H1 (cell line): ENCODE data around the gene DNLZ. TPM values are rescaled to one million over a fixed set of nuclear protein-coding genes. Genes with fewer than 3 reads are reported as not detected.

ENCODE experiments used
- CTCF ChIA-PET: fragments of 300-600 bp; sonication (Branson Sonifier 250); formaldehyde crosslinking; loops from one replicate; lab custom pipeline; 2021; ENCODE audit not compliant: partially characterized antibody; lab: Charles Lee
- POLR2A ChIA-PET: fragments of 300-600 bp; sonication (Branson Sonifier 250); formaldehyde crosslinking; loops from one replicate; lab custom pipeline; 2021; ENCODE audit warnings: inconsistent platforms; ENCODE audit not compliant: partially characterized antibody; lab: Charles Lee
- DNase-seq, 2 experiments: peaks; one replicate each; pipeline versions ENCODE4 v3.0.0 to v3.0.0-alpha.2; 2010 to 2022; ENCODE audit warnings: low spot score in 2 of 2, low read depth in 1 of 2, mixed read lengths in 1 of 2
- FAIRE-seq: peaks from 2 replicates; lab custom pipeline; 2011; peaks lifted over from hg19 to GRCh38; lab: Jason Lieb, UNC
- H2AFZ ChIP-seq: 2 replicates; pipeline ENCODE4 v1.8.1; 2012; ENCODE audit warnings: low read length, inconsistent platforms
- H2AK5ac ChIP-seq: 2 replicates; pipeline ENCODE4 v1.6.1; 2013; ENCODE audit warnings: low read depth, low read length
- H2BK120ac ChIP-seq: replicated peaks from 2 replicates; pipeline ENCODE3; 2013; ENCODE audit warnings: low read depth, low read length, inconsistent platforms
- H2BK12ac ChIP-seq: 2 replicates; pipeline ENCODE4 v1.6.1; 2013; ENCODE audit warnings: low read depth, low read length
- H2BK15ac ChIP-seq: 2 replicates; pipeline ENCODE4 v1.6.1; 2013; ENCODE audit warnings: low read length
- H2BK20ac ChIP-seq: 2 replicates; pipeline ENCODE4 v1.6.1; 2013; ENCODE audit warnings: low read length
- H2BK5ac ChIP-seq: 2 replicates; pipeline ENCODE4 v1.6.1; 2013; ENCODE audit warnings: low read depth, low read length
- H3K14ac ChIP-seq: 2 replicates; pipeline ENCODE4 v1.6.1; 2013; ENCODE audit warnings: inconsistent platforms; ENCODE audit not compliant: insufficient read length
- H3K18ac ChIP-seq: 2 replicates; pipeline ENCODE4 v1.6.1; 2013; ENCODE audit warnings: low read length; ENCODE audit errors: extremely low read depth
- H3K23ac ChIP-seq: 2 replicates; pipeline ENCODE4 v1.6.1; 2013; ENCODE audit warnings: inconsistent platforms; ENCODE audit not compliant: insufficient read length
- H3K23me2 ChIP-seq: 2 replicates; pipeline ENCODE4 v1.6.1; 2013; ENCODE audit warnings: low read depth, low read length
- H3K27ac ChIP-seq: 2 replicates; pipeline ENCODE4 v1.6.1; 2011; ENCODE audit warnings: low read depth, low read length, inconsistent platforms
- H3K27me3 ChIP-seq, 4 experiments: replicated peaks in 1 of 4; 1 replicate in 1 of 4; 2 replicates in 3 of 4; pipeline versions ENCODE4 v1.6.1 to v1.8.1; 2011 to 2013; ENCODE audit warnings: low read length in 3 of 4, mild to moderate bottlenecking in 3 of 4, inconsistent platforms in 2 of 4, mixed read lengths in 2 of 4, moderate library complexity in 1 of 4; ENCODE audit not compliant: control insufficient read depth in 3 of 4, insufficient read depth in 3 of 4; ENCODE audit errors: extremely low read depth in 1 of 4
- H3K36me3 ChIP-seq, 4 experiments: 2 replicates each; pipeline versions ENCODE4 v1.6.1 to v1.8.1; 2011 to 2013; ENCODE audit warnings: mild to moderate bottlenecking in 4 of 4, low read length in 3 of 4, moderate library complexity in 2 of 4, control low read depth in 1 of 4, inconsistent platforms in 1 of 4; ENCODE audit not compliant: insufficient read depth in 4 of 4, control insufficient read depth in 2 of 4
- H3K4ac ChIP-seq: replicated peaks from 2 replicates; pipeline ENCODE3; 2013; ENCODE audit warnings: low read length, low read depth, mixed read lengths, inconsistent platforms; ENCODE audit not compliant: insufficient read length
- H3K4me1 ChIP-seq, 4 experiments: replicated peaks in 1 of 4; 1 replicate in 1 of 4; 2 replicates in 3 of 4; pipeline versions ENCODE4 v1.6.1 to v1.8.1; 2011 to 2013; ENCODE audit warnings: low read length in 3 of 4, inconsistent platforms in 2 of 4, mixed read lengths in 1 of 4; ENCODE audit not compliant: insufficient read depth in 4 of 4, control insufficient read depth in 3 of 4
- H3K4me2 ChIP-seq, 2 experiments: 2 replicates each; pipeline versions ENCODE4 v1.6.1 to v1.8.1; 2011 to 2013; ENCODE audit warnings: low read depth in 2 of 2, low read length in 2 of 2, control low read depth in 1 of 2, inconsistent platforms in 1 of 2, mild to moderate bottlenecking in 1 of 2; ENCODE audit not compliant: insufficient read depth in 1 of 2
- H3K4me3 ChIP-seq, 4 experiments: fragments of 200-600, 300-600 bp in 1 of 4; sonication (generic), shearing (Covaris generic), sonication (Bioruptor Twin) in 1 of 4; 2 replicates each; pipeline versions ENCODE4 v1.5.1 to v1.8.1; 2011 to 2016; ENCODE audit warnings: low read length in 4 of 4, low read depth in 3 of 4, control low read depth in 2 of 4, inconsistent platforms in 2 of 4, mild to moderate bottlenecking in 2 of 4, mixed read lengths in 1 of 4, moderate library complexity in 1 of 4; ENCODE audit not compliant: insufficient read depth in 2 of 4; ENCODE audit errors: extremely low read depth in 1 of 4
- H3K56ac ChIP-seq: replicated peaks from 2 replicates; pipeline ENCODE3; 2013; ENCODE audit warnings: low read depth, mild to moderate bottlenecking, mixed read lengths, low read length, inconsistent platforms; ENCODE audit not compliant: insufficient read length
- H3K79me1 ChIP-seq: 2 replicates; pipeline ENCODE4 v1.6.1; 2013; ENCODE audit warnings: low read depth, low read length, control low read depth
- H3K79me2 ChIP-seq, 2 experiments: 2 replicates each; pipeline versions ENCODE4 v1.6.1 to v1.8.1; 2012 to 2013; ENCODE audit warnings: low read length in 2 of 2, mild to moderate bottlenecking in 2 of 2, inconsistent platforms in 1 of 2; ENCODE audit not compliant: insufficient read depth in 2 of 2, control insufficient read depth in 1 of 2
- H3K9ac ChIP-seq, 4 experiments: replicated peaks in 1 of 4; 1 replicate in 1 of 4; 2 replicates in 3 of 4; pipeline versions ENCODE4 v1.6.1 to v1.8.1; 2011 to 2013; ENCODE audit warnings: low read depth in 3 of 4, low read length in 3 of 4, control low read depth in 2 of 4, mild to moderate bottlenecking in 2 of 4, moderate library complexity in 2 of 4, inconsistent platforms in 1 of 4; ENCODE audit errors: extremely low read depth in 1 of 4
- H3K9me3 ChIP-seq, 2 experiments: 2 replicates each; pipeline versions ENCODE4 v1.6.1 to v1.8.1; 2012 to 2013; ENCODE audit warnings: mild to moderate bottlenecking in 2 of 2, moderate library complexity in 2 of 2, control low read depth in 1 of 2, inconsistent platforms in 1 of 2, low read depth in 1 of 2, low read length in 1 of 2, mixed read lengths in 1 of 2; ENCODE audit not compliant: insufficient read depth in 2 of 2
- H4K20me1 ChIP-seq, 2 experiments: replicated peaks in 1 of 2; 2 replicates each; pipeline versions ENCODE3 to v1.8.1; 2011 to 2013; ENCODE audit warnings: inconsistent platforms in 2 of 2, low read length in 2 of 2, mild to moderate bottlenecking in 1 of 2; ENCODE audit not compliant: insufficient read depth in 2 of 2, control insufficient read depth in 1 of 2
- H4K5ac ChIP-seq: 2 replicates; pipeline ENCODE4 v1.6.1; 2013; ENCODE audit warnings: low read length, low read depth, mixed read lengths, inconsistent platforms; ENCODE audit not compliant: insufficient read length
- H4K8ac ChIP-seq: 2 replicates; pipeline ENCODE4 v1.8.0; 2013; ENCODE audit warnings: mild to moderate bottlenecking, moderate library complexity, low read length, inconsistent platforms; ENCODE audit not compliant: insufficient read depth; ENCODE audit errors: extremely low read depth
- H4K91ac ChIP-seq: replicated peaks from 2 replicates; pipeline ENCODE3; 2013; ENCODE audit warnings: low read length, mixed read lengths, inconsistent platforms; ENCODE audit not compliant: insufficient read length
- NANOG ChIP-seq: IDR thresholded peaks from 2 replicates; pipeline ENCODE4 v1.6.1; 2011; ENCODE audit warnings: low read length, low read depth, mild to moderate bottlenecking, inconsistent platforms; ENCODE audit not compliant: insufficient read depth, poor library complexity, severe bottlenecking
- NRF1 ChIP-seq: IDR thresholded peaks from 2 replicates; pipeline ENCODE4 v1.6.1; 2011; ENCODE audit warnings: mild to moderate bottlenecking, low read depth, low read length, improper control_type of control experiment
- RAD21 ChIP-seq, 2 experiments: IDR thresholded peaks in 1 of 2; conservative IDR thresholded peaks in 1 of 2; 2 replicates each; pipeline ENCODE4 v1.6.1; 2011; ENCODE audit warnings: low read depth in 2 of 2, low read length in 2 of 2, improper control_type of control experiment in 1 of 2, inconsistent platforms in 1 of 2, mild to moderate bottlenecking in 1 of 2, moderate library complexity in 1 of 2
- RFX5 ChIP-seq: IDR thresholded peaks from 2 replicates; pipeline ENCODE4 v1.6.1; 2011; ENCODE audit warnings: low read depth, low read length, improper control_type of control experiment, borderline replicate concordance
- RNF2 ChIP-seq: fragments of 200-900, 300-1000 bp; sonication (generic); IDR thresholded peaks from 2 replicates; pipeline ENCODE4 v1.7.1; 2016; ENCODE audit warnings: borderline replicate concordance, low read depth, mild to moderate bottlenecking, antibody characterized with exemption, low read length; ENCODE audit not compliant: poor library complexity, severe bottlenecking; ENCODE audit errors: missing control alignments
- WGBS, 2 experiments: shearing (Covaris generic) in 1 of 2; methylation state at CpG; one replicate each; pipeline versions ENCODE4 v1.1.6 to v1.1.7; 2013 to 2015; ENCODE audit warnings: low lambda C conversion rate in 2 of 2, mixed read lengths in 2 of 2, inconsistent platforms in 1 of 2, low coverage in 1 of 2, missing lambda C conversion rate in 1 of 2; ENCODE audit not compliant: insufficient replicate concordance in 2 of 2, insufficient coverage in 1 of 2, insufficient read length in 1 of 2; ENCODE audit errors: extremely low coverage in 1 of 2, missing lambda C conversion rate in 1 of 2; 5-methylcytosine and 5-hydroxymethylcytosine counted together
- polyA plus RNA-seq, 7 experiments: library from polyadenylated mRNA; depleted of rRNA in 3 of 7; stranded (reverse) in 5 of 7; unstranded in 2 of 7; fragments of >200 nt in 5 of 7; fragments of 200-250 nt in 2 of 7; gene quantifications; 1 replicate in 5 of 7; 2 replicates in 1 of 7; 4 replicates in 1 of 7; pipeline versions ENCODE4 v1.2.1 to v1.2.3, GENCODE V29; 2011 to 2013; ENCODE audit warnings: missing spikeins in 2 of 7, mixed read lengths in 2 of 7
- total RNA-seq: library from RNA; stranded (reverse); fragmentation: NEBNext Ultra II Directional; extraction: Animal tissue kit (Norgen Biotek cat#: 25700); gene quantifications from 2 replicates; pipeline ENCODE4 v1.2.1, GENCODE V29; 2021

DNLZ gene
- total and polyA plus RNA-seq, 2 of the 8 experiments (the other 6 are each of a cell fraction or from before 2014, with no cell fraction given), result 11.6 to 17.9 TPM

GRCh38 chr9:136398286-136398685, 34.7 kb upstream of the DNLZ start:
- WGBS, 2 experiments, result 97% methylated on average over 12 of the region's 12 CpGs; no CpG with 5 or more reads in 1 of the 2 experiments
- no peak overlapping the region for H3K4ac ChIP-seq
- H2BK15ac ChIP-seq, result no peak overlapping the region
- H3K79me2 ChIP-seq, result peaks cover 0 to 26% of the 10 kb centered on the region in 2 experiments; a peak in 2 of 4 replicates
- H3K14ac ChIP-seq, result no peak overlapping the region
- no peak overlapping the region for H2BK20ac ChIP-seq
- H4K5ac ChIP-seq, result no peak overlapping the region
- peaks cover 31 to 53% (median 45%) of the 10 kb centered on the region in 4 experiments for H3K36me3 ChIP-seq
- H2BK5ac ChIP-seq, result no peak overlapping the region
- peaks cover 4 to 14% of the 10 kb centered on the region in 2 experiments for H4K20me1 ChIP-seq
- no peak overlapping the region for H4K91ac ChIP-seq
- H3K4me3 ChIP-seq, result peak overlapping the region in 2 of 4 experiments; percentile 73 to 84; a peak in 1 of 8 replicates
- no peak overlapping the region for H2BK12ac ChIP-seq
- POLR2A ChIA-PET, result interaction anchor here (1.0 to 14.6 kb wide), 5 partner anchors 11 to 34 kb away, joined by 3 to 139 read pairs (median 72); partner anchors contain the start of genes DNLZ, ENTR1 and PMPCA
- CTCF ChIA-PET, result interaction anchor here (1.0 to 1.6 kb wide), 4 partner anchors 9 to 86 kb away, joined by 3 to 4 read pairs (median 3); no protein-coding TSS in a partner anchor
- no peak overlapping the region for H3K23ac ChIP-seq
- no peak overlapping the region for H2BK120ac ChIP-seq
- H3K9ac ChIP-seq, result peak overlapping the region in 2 of 4 experiments; percentile 8 to 24; a peak in 2 of 7 replicates
- H3K27me3 ChIP-seq, result no peaks in the 10 kb centered on the region
- H3K23me2 ChIP-seq, result peaks cover 6% of the 10 kb centered on the region; the same call in 1 of the 2 replicates
- TF ChIP-seq RAD21 (IDR thresholded peaks at IDR 0.05 in 1 of 2, conservative IDR thresholded peaks at IDR 0.05 in 1 of 2; ENCODE audit: low read depth in 2 of 2, low read length in 2 of 2) (no peak), RNF2 (no peak), NRF1 (no peak), NANOG (no peak), RFX5 (no peak)
- no peaks in the 10 kb centered on the region for H3K9me3 ChIP-seq
- no peak overlapping the region for H3K56ac ChIP-seq
- no peak overlapping the region for H2AK5ac ChIP-seq
- H3K79me1 ChIP-seq, result peaks cover 10% of the 10 kb centered on the region; the same call in 1 of the 2 replicates
- H4K8ac ChIP-seq, result no peak overlapping the region
- H3K4me2 ChIP-seq, result peak overlapping the region in 1 of 2 experiments; percentile 81; a peak in 2 of 4 replicates
- DNase-seq (no peak), FAIRE-seq (no peak)
- H3K4me1 ChIP-seq, result peaks cover 0 to 10% (median 7%) of the 10 kb centered on the region in 4 experiments; a peak in 5 of 7 replicates
- no peak overlapping the region for H3K27ac ChIP-seq
- H3K18ac ChIP-seq, result no peak overlapping the region
- H2AFZ ChIP-seq, result no peak overlapping the region
